CD14-positive monocyte (primary cell): Measurements from ENCODE around the gene TRAPPC10. TPM values are rescaled to one million over a fixed set of nuclear protein-coding genes. Genes with fewer than 3 reads are reported as not detected.
A peak's percentile ranks its signal among the peaks of the same experiment; 100 is the strongest.

Source experiments
- DNase-seq, 3 donors: peaks; one replicate each; pipeline ENCODE4 v3.0.0-alpha.2; 2011 to 2022
- H2AFZ ChIP-seq: 2 replicates; pipeline ENCODE4 v1.6.0; 2012; ENCODE audit warnings: mild to moderate bottlenecking, low read depth, low read length, inconsistent platforms; ENCODE audit not compliant: insufficient read depth, poor library complexity, severe bottlenecking
- H3K27ac ChIP-seq, 2 donors: 1 replicate in 1 of 2; 2 replicates in 1 of 2; pipeline ENCODE4 v1.5.1; 2012 to 2013; ENCODE audit warnings: low read length in 2 of 2, control low read depth in 1 of 2, inconsistent platforms in 1 of 2, low read depth in 1 of 2, mild to moderate bottlenecking in 1 of 2
- H3K27me3 ChIP-seq, 2 donors: one replicate each; pipeline versions ENCODE4 v1.6.0 to v1.6.1; 2011 to 2013; ENCODE audit warnings: low read length in 2 of 2; ENCODE audit not compliant: control insufficient read depth in 2 of 2, insufficient read depth in 2 of 2
- H3K36me3 ChIP-seq, 2 donors: replicated peaks in 1 of 2; 1 replicate in 1 of 2; 2 replicates in 1 of 2; pipeline versions ENCODE4 v1.5.1 to v1.6.1; 2012 to 2013; ENCODE audit warnings: low read length in 2 of 2, control low read depth in 1 of 2, inconsistent platforms in 1 of 2, mild to moderate bottlenecking in 1 of 2; ENCODE audit not compliant: insufficient read depth in 2 of 2, control insufficient read depth in 1 of 2
- H3K4me1 ChIP-seq, 2 donors: 1 replicate in 1 of 2; 2 replicates in 1 of 2; pipeline versions ENCODE4 v1.5.1 to v1.6.1; 2012 to 2013; ENCODE audit warnings: low read length in 2 of 2, control low read depth in 1 of 2, inconsistent platforms in 1 of 2, mild to moderate bottlenecking in 1 of 2, moderate library complexity in 1 of 2; ENCODE audit not compliant: insufficient read depth in 2 of 2, control insufficient read depth in 1 of 2
- H3K4me2 ChIP-seq: replicated peaks from 2 replicates; pipeline ENCODE3; 2012; ENCODE audit warnings: low read length, moderate library complexity, mild to moderate bottlenecking; ENCODE audit not compliant: poor library complexity, severe bottlenecking; ENCODE audit errors: extremely low read depth
- H3K4me3 ChIP-seq, 3 experiments: fragments of 200-600 bp in 1 of 3; sonication (generic) in 1 of 3; replicated peaks in 1 of 3; 1 replicate in 2 of 3; 2 replicates in 1 of 3; pipeline ENCODE4 v1.5.1; 2011 to 2013; ENCODE audit warnings: low read length in 3 of 3, mild to moderate bottlenecking in 3 of 3, control low read depth in 2 of 3, low read depth in 2 of 3, inconsistent platforms in 1 of 3, moderate library complexity in 1 of 3
- H3K79me2 ChIP-seq: 2 replicates; pipeline ENCODE4 v1.6.0; 2012; ENCODE audit warnings: mild to moderate bottlenecking, control low read depth, inconsistent platforms, low read length, moderate library complexity; ENCODE audit not compliant: insufficient read depth
- H3K9ac ChIP-seq: 2 replicates; pipeline ENCODE4 v1.6.0; 2017; ENCODE audit warnings: low read length, mild to moderate bottlenecking; ENCODE audit not compliant: insufficient read depth, poor library complexity, severe bottlenecking
- H3K9me3 ChIP-seq, 2 donors: replicated peaks in 1 of 2; 1 replicate in 1 of 2; 2 replicates in 1 of 2; pipeline versions ENCODE4 v1.5.1 to v1.6.1; 2012 to 2013; ENCODE audit warnings: low read length in 2 of 2, control low read depth in 1 of 2; ENCODE audit not compliant: control insufficient read depth in 1 of 2, insufficient read depth in 1 of 2
- H4K20me1 ChIP-seq: 2 replicates; pipeline ENCODE4 v1.6.0; 2012; ENCODE audit warnings: mild to moderate bottlenecking, low read length, control low read depth, moderate library complexity; ENCODE audit not compliant: insufficient read depth
- H3K27ac Mint-ChIP-seq, 7 donors: one replicate each; pipeline ENCODE4 v1.8.0; 2020; ENCODE audit warnings: mild to moderate bottlenecking in 7 of 7, mixed read lengths in 7 of 7, moderate library complexity in 6 of 7, inconsistent platforms in 2 of 7
- H3K27me3 Mint-ChIP-seq, 3 donors: one replicate each; pipeline ENCODE4 v1.8.0; 2021 to 2022; ENCODE audit warnings: low read depth in 3 of 3, mild to moderate bottlenecking in 3 of 3, mixed read lengths in 3 of 3, moderate library complexity in 3 of 3, inconsistent platforms in 1 of 3
- H3K36me3 Mint-ChIP-seq, 2 donors: one replicate each; pipeline ENCODE4 v1.8.0; 2020; ENCODE audit warnings: mixed read lengths in 2 of 2, inconsistent platforms in 1 of 2, mild to moderate bottlenecking in 1 of 2
- H3K4me1 Mint-ChIP-seq: one replicate; pipeline ENCODE4 v1.8.0; 2020; ENCODE audit warnings: mild to moderate bottlenecking, mixed read lengths
- H3K4me3 Mint-ChIP-seq, 2 donors: one replicate each; pipeline ENCODE4 v1.8.0; 2020; ENCODE audit warnings: mild to moderate bottlenecking in 2 of 2, mixed read lengths in 2 of 2, moderate library complexity in 1 of 2
- H3K9me3 Mint-ChIP-seq, 7 donors: one replicate each; pipeline ENCODE4 v1.8.0; 2020 to 2022; ENCODE audit warnings: mixed read lengths in 7 of 7, mild to moderate bottlenecking in 6 of 7, moderate library complexity in 6 of 7, inconsistent platforms in 2 of 7
- CTCF ChIP-seq: fragments of 200-600 bp; IDR thresholded peaks from one replicate; pipeline ENCODE4 v1.8.0; 2022; ENCODE audit warnings: antibody characterized with exemption, mild to moderate bottlenecking
- whole genome bisulfite sequencing: methylation state at CpG from one replicate; pipeline ENCODE4 v1.1.5; 2013; ENCODE audit warnings: missing lambda C conversion rate; ENCODE audit not compliant: insufficient coverage; 5-methylcytosine and 5-hydroxymethylcytosine counted together
- intact Hi-C, 2 donors: fragments of 100-400 bp; cut with micrococcal nuclease; formaldehyde crosslinking; loops; one replicate each; pipeline versions ENCODE4 v1.15.0 to v1.15.1; 2023
- polyA plus RNA-seq, 3 donors: library from polyadenylated mRNA; depleted of rRNA in 1 of 3; unstranded in 2 of 3; stranded (reverse) in 1 of 3; fragments of 300-500 nt in 2 of 3; fragments of >200 nt in 1 of 3; fragmentation: Illumina TruSeq in 2 of 3; gene quantifications; 1 replicate in 2 of 3; 2 replicates in 1 of 3; pipeline ENCODE4 v1.2.3, GENCODE V29; 2012 to 2021

TRAPPC10 gene
- polyA plus RNA-seq, 3 donors: 5.9 to 40.6 (median 8.6) TPM

GRCh38 chr21:44057960-44058651 is 46.0 kb downstream of the TRAPPC10 start:
- Mint-ChIP-seq H3K36me3 (peaks cover 72 to 86% of the 10 kb centered on the region in 2 donors), H3K4me3 (no peak overlapping the region), H3K9me3 (no peaks in the 10 kb centered on the region), H3K4me1 (no peaks in the 10 kb centered on the region), H3K27me3 (peaks cover 0 to 2% (median 1%) of the 10 kb centered on the region in 3 donors), H3K27ac (peak overlapping the region in 4 of 7 donors; percentile 3 to 66 (median 32))
- H3K9ac ChIP-seq: no peak overlapping the region
- no peak for TF ChIP-seq CTCF
- no peak overlapping the region for H3K4me2 ChIP-seq
- no peaks in the 10 kb centered on the region for H3K9me3 ChIP-seq
- H3K4me1 ChIP-seq: no peaks in the 10 kb centered on the region
- intact Hi-C loops: no loop called here
- no peak overlapping the region for H2AFZ ChIP-seq
- H3K27ac ChIP-seq: no peak overlapping the region
- peaks cover 82 to 85% of the 10 kb centered on the region in 2 donors for H3K36me3 ChIP-seq
- H4K20me1 ChIP-seq: peaks cover 56% of the 10 kb centered on the region
- no peak for DNase-seq
- no peaks in the 10 kb centered on the region for H3K27me3 ChIP-seq
- H3K4me3 ChIP-seq: no peak overlapping the region
- WGBS: 97% methylated on average over 14 of the region's 15 CpGs
- peaks cover 2% of the 10 kb centered on the region for H3K79me2 ChIP-seq

- no peak overlapping the region for H3K9ac ChIP-seq
- no peak overlapping the region for H3K4me3 ChIP-seq
- no peak overlapping the region for H3K27ac ChIP-seq
- H3K9me3 Mint-ChIP-seq: no peaks in the 10 kb centered on the region
- 96% methylated on average over 12 of the region's 12 CpGs for WGBS
- no peak overlapping the region for H3K4me3 Mint-ChIP-seq
- no peaks in the 10 kb centered on the region for H3K27me3 ChIP-seq
- intact Hi-C loops: no loop called here
- no peak overlapping the region for H3K4me2 ChIP-seq
- H3K4me1 Mint-ChIP-seq: no peaks in the 10 kb centered on the region
- no peaks in the 10 kb centered on the region for H3K9me3 ChIP-seq
- H2AFZ ChIP-seq: no peak overlapping the region
- H4K20me1 ChIP-seq: peaks cover 57% of the 10 kb centered on the region
- TF ChIP-seq CTCF: no peak
- no peaks in the 10 kb centered on the region for H3K79me2 ChIP-seq
- peaks cover 82 to 85% of the 10 kb centered on the region in 2 donors for H3K36me3 ChIP-seq
- peaks cover 72 to 88% of the 10 kb centered on the region in 2 donors for H3K36me3 Mint-ChIP-seq
- no peak for DNase-seq
- H3K4me1 ChIP-seq: no peaks in the 10 kb centered on the region
- H3K27me3 Mint-ChIP-seq: peaks cover 0 to 2% (median 1%) of the 10 kb centered on the region in 3 donors
- peak overlapping the region in 3 of 7 donors; percentile 8 to 66 (median 55) for H3K27ac Mint-ChIP-seq
Observed at GRCh38 chr21:44058652-44058964, 46.5 kb downstream of the TRAPPC10 start.
